NCI-H82 (cell line): ENCODE results near the gene TBC1D1.

Source experiments
- DNase-seq: peaks from one replicate; lab custom pipeline; 2025; lab: John Stamatoyannopoulos, UW

TBC1D1 gene

GRCh38 chr4:38078590-38079421, 187.9 kb downstream of the TBC1D1 start:
- no peak for DNase-seq

- DNase-seq: no peak
These were observed 189.4 kb downstream of the TBC1D1 start for GRCh38 chr4:38080061-38080974.

- no peak for DNase-seq
These were observed 191.1 kb downstream of the TBC1D1 start for GRCh38 chr4:38082021-38082420.

GRCh38 chr4:38082424-38083385, 191.8 kb downstream of the TBC1D1 start:
- DNase-seq: no peak

- DNase-seq: no peak
These were observed 194.2 kb downstream of the TBC1D1 start for GRCh38 chr4:38084877-38085711.

GRCh38 chr4:38085751-38086150, 194.9 kb downstream of the TBC1D1 start:
- DNase-seq: no peak

- no peak for DNase-seq
These were observed 195.4 kb downstream of the TBC1D1 start for GRCh38 chr4:38086151-38086848.

GRCh38 chr4:38086849-38087226, 196.0 kb downstream of the TBC1D1 start:
- no peak for DNase-seq

GRCh38 chr4:38088321-38088720, 197.4 kb downstream of the TBC1D1 start:
- no peak for DNase-seq

- no peak for DNase-seq
These were observed 199.1 kb downstream of the TBC1D1 start for GRCh38 chr4:38089961-38090360.

GRCh38 chr4:38090455-38091246, 199.8 kb downstream of the TBC1D1 start:
- DNase-seq: no peak

- no peak for DNase-seq
These were observed 200.8 kb downstream of the TBC1D1 start for GRCh38 chr4:38091636-38092035.

- DNase-seq: no peak
These were observed 201.8 kb downstream of the TBC1D1 start for GRCh38 chr4:38092701-38093100.

- no peak for DNase-seq
These were observed 203.5 kb downstream of the TBC1D1 start for GRCh38 chr4:38094419-38094818.

GRCh38 chr4:38095691-38096090, 204.8 kb downstream of the TBC1D1 start:
- no peak for DNase-seq

- no peak for DNase-seq
These were observed 206.9 kb downstream of the TBC1D1 start for GRCh38 chr4:38097818-38098217.

- no peak for DNase-seq
These were observed 208.2 kb downstream of the TBC1D1 start for GRCh38 chr4:38099020-38099600.

GRCh38 chr4:38099908-38100407, 209.1 kb downstream of the TBC1D1 start:
- no peak for DNase-seq
